HG02970 (cell line): ENCODE measurements around the gene ROCK2.
"Not testable (repeated sequence)": the region's sequence is repeated elsewhere in the genome, so short reads cannot be mapped to it uniquely, and the experiment has no call there.

Experiments used
- ATAC-seq: cut with Tn5 transposase; IDR thresholded peaks from one replicate; pipeline ENCODE4 v1.9.1; 2021; ENCODE audit warnings: mild to moderate bottlenecking, moderate library complexity, moderate number of reproducible peaks; ENCODE audit not compliant: unreplicated experiment, low FRiP score

ROCK2 gene

GRCh38 chr2:11280713-11281112 is 63.7 kb downstream of the ROCK2 start:
- no peak for ATAC-seq

DNA sequence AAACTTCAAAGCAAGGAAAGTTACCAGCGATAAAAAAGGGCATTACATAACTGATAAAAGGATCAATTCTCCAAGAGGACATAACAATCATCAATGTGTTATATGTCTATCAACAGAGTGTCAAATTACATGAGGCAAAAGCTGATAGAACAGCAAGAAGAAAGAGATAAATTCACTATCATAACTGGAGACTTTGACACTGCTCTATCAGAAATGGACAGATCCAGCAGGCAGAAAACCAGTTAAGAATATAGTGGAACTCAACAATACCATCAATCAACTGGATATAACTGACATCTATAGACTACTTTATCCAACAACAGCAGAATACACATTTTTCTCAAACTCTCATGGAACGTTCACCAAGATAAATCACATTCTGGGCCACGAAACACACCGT is 65.0 kb downstream of the ROCK2 start:
- no peak for ATAC-seq

- ATAC-seq, result no peak
Measured at GRCh38 chr2:11278219-11278618, 66.2 kb downstream of the ROCK2 start.

DNA sequence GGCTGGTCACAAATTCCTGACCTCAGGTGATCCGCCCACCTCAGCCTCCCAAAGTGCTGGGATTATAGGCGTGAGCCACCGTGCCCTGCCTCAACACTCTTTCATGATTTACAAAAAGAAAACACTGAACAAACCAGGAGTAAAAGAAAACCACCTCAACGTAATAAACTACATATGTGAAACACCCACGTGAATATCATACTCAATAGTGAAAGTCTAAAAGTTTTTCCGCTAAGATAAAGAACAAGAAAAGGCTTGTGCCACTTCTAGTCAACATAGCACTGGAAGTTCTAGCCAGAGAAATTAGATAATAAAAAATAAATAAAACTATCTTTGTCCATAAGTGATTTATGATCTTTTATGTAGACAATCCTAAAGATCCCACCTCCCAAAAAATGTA is 68.5 kb downstream of the ROCK2 start:
- no peak for ATAC-seq

GRCh38 chr2:11270891-11271290 is 73.5 kb downstream of the ROCK2 start:
- ATAC-seq, result no peak

- no peak for ATAC-seq
Measured at GRCh38 chr2:11267931-11268330, 76.5 kb downstream of the ROCK2 start.

- ATAC-seq, result no peak
Measured at GRCh38 chr2:11264818-11265217, 79.6 kb downstream of the ROCK2 start.

GRCh38 chr2:11264007-11264406 is 80.4 kb downstream of the ROCK2 start:
- no peak for ATAC-seq

- no peak for ATAC-seq
Measured at GRCh38 chr2:11263177-11263576, 81.3 kb downstream of the ROCK2 start.

DNA sequence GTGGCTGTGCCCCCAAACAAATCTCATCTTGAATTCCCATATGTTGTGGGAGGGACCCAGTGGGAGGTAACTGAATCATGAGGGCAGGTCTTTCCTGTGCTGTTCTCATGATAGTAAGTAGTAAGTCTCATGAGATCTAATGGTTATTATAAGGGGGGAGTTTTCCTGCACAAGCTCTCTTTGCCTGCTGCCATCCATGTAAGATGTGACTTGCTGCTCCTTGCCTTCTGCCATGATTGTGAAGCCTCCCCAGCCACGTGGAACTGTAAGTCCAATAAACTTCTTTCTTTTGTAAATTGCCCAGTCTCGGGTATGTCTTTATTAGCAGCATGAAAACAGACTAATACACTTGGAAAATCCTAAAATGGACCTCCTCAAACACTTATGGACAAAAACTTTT is 82.0 kb downstream of the ROCK2 start:
- ATAC-seq, result not testable (repeated sequence)

DNA sequence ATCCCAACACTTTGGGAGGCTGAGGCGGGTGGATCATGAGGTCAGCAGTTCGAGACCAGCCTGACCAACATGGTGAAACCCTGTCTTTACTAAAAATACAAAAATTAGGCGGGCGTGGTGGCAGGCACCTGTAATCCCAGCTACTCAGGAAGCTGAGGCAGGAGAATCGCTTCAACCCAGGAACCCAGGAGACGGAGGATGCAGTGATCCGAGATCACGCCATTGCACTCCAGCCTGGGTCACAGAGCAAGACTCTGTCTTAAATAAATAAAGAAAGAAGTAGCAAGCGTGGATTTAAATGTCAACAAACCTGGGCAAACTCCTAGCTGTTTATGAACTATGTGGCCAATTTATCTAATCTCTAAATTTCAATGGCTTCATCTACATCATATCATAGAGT is 82.9 kb downstream of the ROCK2 start:
- ATAC-seq, result not testable (repeated sequence)

GRCh38 chr2:11260979-11261378 is 83.5 kb downstream of the ROCK2 start:
- ATAC-seq, result no peak

GRCh38 chr2:11257964-11258363 is 86.5 kb downstream of the ROCK2 start:
- no peak for ATAC-seq

GRCh38 chr2:11257078-11257477 is 87.4 kb downstream of the ROCK2 start:
- no peak for ATAC-seq

DNA sequence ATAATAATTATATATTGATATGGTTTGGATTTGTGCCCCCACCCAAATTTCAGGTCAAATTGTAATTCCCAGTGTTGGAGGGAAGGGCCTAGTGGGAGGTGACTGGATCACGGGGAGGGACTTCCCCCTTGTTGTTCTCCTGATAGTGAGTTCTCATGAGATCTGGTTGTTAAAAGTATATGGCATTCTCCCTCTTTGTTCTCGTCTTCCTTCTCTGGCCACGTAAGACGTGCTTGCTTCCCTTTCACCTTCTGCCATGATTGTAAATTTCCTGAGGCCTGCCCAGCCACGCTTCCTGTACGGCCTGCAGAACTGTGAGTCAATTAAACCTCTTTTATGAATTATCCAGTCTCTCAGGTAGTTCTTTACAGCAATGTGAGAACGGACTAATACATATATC is 88.3 kb downstream of the ROCK2 start:
- no peak for ATAC-seq

GRCh38 chr2:11254100-11254536 is 90.3 kb downstream of the ROCK2 start:
- no peak for ATAC-seq

GRCh38 chr2:11252458-11252857 is 92.0 kb downstream of the ROCK2 start:
- not testable (repeated sequence) for ATAC-seq

DNA sequence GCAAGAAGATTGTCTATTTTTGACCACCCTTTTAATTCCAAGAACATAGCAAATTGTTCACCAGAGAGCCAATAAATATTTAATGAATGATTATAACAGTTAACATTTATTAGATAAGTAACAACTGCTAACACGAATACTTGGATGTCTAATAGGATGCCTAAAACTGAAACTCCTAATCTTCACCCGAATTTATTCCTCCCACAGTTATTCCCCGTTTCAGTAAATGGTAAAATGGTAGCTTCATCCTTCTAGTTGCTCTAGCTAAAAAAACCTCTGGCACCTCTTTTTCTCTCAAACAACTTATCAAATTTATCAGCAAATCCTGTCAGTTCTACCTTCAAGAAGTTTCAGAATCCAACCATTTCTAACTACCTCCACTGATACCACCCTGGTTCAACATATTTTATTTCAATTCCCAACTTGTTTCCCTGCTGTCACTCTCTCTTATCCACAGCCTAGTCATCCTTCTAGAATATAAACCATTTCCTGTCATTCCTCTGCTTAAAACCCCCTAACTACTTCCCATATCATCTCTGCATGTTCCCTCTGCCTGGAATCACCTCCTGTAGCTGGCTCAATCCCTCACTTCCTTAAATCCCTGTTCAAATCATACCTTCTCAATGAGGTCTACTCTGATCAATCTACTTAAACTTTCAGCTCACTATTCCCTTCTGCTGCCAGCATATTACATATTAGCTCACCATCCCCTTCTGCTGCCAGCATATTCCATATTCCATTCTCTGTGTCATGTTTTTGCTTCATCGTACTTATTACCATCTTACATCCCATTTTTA is 93.8 kb downstream of the ROCK2 start:
- ATAC-seq, result no peak

- ATAC-seq, result no peak
Measured at GRCh38 chr2:11245322-11245721, 99.1 kb downstream of the ROCK2 start.

DNA sequence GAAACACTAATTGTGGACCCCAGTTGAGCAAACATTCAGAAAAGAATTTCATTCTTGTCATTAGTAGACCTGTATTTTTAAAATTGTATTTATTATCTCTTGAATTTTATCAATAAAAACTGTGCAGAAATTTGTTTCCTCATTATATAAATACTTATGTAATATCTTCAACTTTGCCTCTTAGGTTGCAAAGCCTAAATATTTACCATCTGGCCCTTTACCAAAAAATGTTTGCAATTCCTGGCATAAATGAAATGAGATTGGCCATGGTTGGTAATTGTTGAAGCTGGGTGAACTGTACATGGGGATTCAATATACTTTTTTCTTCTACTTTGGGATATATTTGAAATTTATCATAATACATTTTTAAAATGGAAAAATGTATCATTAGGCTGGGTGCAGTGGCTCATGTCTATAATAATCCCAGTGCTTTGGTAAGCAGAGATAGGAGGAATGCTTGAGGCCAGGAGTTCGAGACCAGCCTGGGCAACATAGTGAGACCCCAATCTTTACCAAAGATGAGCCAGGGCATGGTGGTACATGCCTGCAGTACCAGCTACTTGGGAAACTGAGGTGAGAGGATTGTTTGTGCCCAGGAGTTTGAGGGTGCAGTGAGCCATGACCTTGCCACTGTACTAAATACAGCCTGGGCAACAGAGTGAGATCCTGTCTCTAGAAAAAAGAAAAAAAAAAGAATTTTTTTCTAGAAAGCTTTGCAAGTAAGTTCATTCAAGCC is 100.2 kb downstream of the ROCK2 start:
- ATAC-seq, result no peak

DNA sequence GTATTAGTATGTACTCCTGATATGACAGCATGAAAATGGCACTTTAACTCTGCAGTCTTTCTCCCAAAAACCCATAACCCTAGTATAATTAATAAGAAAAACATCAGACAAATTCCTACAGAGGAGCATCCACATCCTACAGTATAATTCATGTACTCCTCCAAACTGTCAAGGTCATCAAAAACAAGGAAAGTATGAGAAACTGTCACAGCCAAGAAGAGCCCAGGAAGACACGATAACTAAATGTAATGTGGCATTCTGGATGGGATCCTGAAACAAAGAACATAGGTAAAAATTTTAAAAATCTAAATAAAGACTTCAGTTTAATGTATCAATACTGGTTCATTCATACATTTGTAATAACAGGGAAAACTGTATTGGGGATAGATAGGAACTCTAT is 100.9 kb downstream of the ROCK2 start:
- ATAC-seq, result no peak
